Activated T-helper 1 cell treated with anti-CD3 and anti-CD28 coated beads, Interleukin-2, amount 50 U/mL, for 16 hours (primary cell): ENCODE measurements around the gene ERI3.

Source experiments
- DNase-seq, 2 donors: peaks; one replicate each; pipeline ENCODE4 v3.0.0-alpha.2; 2020; ENCODE audit warnings: low read depth in 1 of 2, low spot score in 1 of 2

ERI3 gene

GRCh38 chr1:44289530-44289929 lies 65.5 kb downstream of the ERI3 start:
- DNase-seq = no peak

GRCh38 chr1:44288883-44289282 lies 66.2 kb downstream of the ERI3 start:
- DNase-seq = no peak

GRCh38 chr1:44284184-44284583 lies 70.9 kb downstream of the ERI3 start:
- no peak for DNase-seq

- no peak for DNase-seq
Measured at GRCh38 chr1:44283524-44284173, 71.4 kb downstream of the ERI3 start.

GRCh38 chr1:44282704-44283426 lies 72.2 kb downstream of the ERI3 start:
- DNase-seq = no peak

GRCh38 chr1:44281962-44282703 lies 72.9 kb downstream of the ERI3 start:
- DNase-seq = no peak

- no peak for DNase-seq
Measured at GRCh38 chr1:44276901-44277300, 78.2 kb downstream of the ERI3 start.

GRCh38 chr1:44275991-44276405 lies 79.1 kb downstream of the ERI3 start:
- no peak for DNase-seq

GRCh38 chr1:44275296-44275962 lies 79.6 kb downstream of the ERI3 start:
- no peak for DNase-seq

- no peak for DNase-seq
Measured at GRCh38 chr1:44273560-44274350, 81.3 kb downstream of the ERI3 start.

- DNase-seq = no peak
Measured at GRCh38 chr1:44272992-44273391, 82.1 kb downstream of the ERI3 start.

GRCh38 chr1:44271646-44272045 lies 83.4 kb downstream of the ERI3 start:
- no peak for DNase-seq

- DNase-seq = no peak
Measured at GRCh38 chr1:44270686-44271628, 84.1 kb downstream of the ERI3 start.

- no peak for DNase-seq
Measured at GRCh38 chr1:44268054-44268453, 87.0 kb downstream of the ERI3 start.

- no peak for DNase-seq
Measured at GRCh38 chr1:44267438-44267837, 87.6 kb downstream of the ERI3 start.

- DNase-seq = no peak
Measured at GRCh38 chr1:44266400-44267344, 88.4 kb downstream of the ERI3 start.

GRCh38 chr1:44265656-44266358 lies 89.2 kb downstream of the ERI3 start:
- no peak for DNase-seq

GRCh38 chr1:44264451-44264771 lies 90.6 kb downstream of the ERI3 start:
- DNase-seq = no peak
